Left kidney (tissue), 2 donors: Measurements from ENCODE around the gene EPHA4. TPM values are rescaled to one million over a fixed set of nuclear protein-coding genes. Genes with fewer than 3 reads are reported as not detected.

ENCODE experiments used
- DNase-seq: peaks from one replicate; pipeline ENCODE4 v3.0.0-alpha.2; 2013
- polyA plus RNA-seq: library from polyadenylated mRNA; unstranded; fragments of 120-200 nt; gene quantifications from one replicate; pipeline ENCODE4 v1.2.1, GENCODE V29; 2013; ENCODE audit not compliant: insufficient read length

Gene EPHA4
- polyA plus RNA-seq, 1 donor, result 65.1 TPM

DNA sequence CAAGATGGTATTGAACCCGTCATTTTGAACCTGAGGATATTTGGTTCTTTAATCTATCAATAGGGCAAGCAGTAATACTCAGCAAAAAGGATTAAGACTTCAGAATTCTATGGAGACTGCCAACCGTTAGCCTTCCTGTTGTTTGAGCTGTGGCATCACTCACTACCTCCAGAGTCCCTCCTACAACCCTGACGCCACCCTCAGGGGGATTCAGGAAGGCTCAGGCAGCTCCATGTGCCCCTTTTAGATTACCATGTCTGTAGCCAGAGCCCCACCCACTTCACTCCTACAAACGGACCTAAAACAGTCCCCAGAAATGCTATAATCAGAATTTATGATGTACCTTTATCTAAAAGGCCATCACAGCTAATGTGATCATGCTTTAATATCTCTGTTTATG, 172.9 kb downstream of the EPHA4 start:
- DNase-seq, result no peak

DNA sequence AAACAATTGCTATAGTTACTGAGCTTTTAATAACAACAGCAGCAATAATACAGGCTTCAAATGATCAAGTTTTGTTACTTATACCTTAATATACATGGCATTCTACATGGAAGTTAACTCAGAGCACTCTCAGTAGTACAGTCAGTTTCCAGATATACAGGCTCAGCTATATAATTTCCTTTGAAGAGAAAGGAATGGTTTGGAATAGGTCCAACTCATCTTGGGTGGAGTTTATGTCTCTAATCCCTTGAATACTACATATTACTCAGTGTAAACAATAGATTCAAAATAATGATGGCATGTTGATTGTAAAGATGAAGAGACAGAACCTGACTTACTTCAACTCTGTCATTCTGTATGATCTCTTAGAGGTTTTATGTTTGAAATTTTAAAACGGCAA, 174.9 kb downstream of the EPHA4 start:
- DNase-seq, result no peak

DNA sequence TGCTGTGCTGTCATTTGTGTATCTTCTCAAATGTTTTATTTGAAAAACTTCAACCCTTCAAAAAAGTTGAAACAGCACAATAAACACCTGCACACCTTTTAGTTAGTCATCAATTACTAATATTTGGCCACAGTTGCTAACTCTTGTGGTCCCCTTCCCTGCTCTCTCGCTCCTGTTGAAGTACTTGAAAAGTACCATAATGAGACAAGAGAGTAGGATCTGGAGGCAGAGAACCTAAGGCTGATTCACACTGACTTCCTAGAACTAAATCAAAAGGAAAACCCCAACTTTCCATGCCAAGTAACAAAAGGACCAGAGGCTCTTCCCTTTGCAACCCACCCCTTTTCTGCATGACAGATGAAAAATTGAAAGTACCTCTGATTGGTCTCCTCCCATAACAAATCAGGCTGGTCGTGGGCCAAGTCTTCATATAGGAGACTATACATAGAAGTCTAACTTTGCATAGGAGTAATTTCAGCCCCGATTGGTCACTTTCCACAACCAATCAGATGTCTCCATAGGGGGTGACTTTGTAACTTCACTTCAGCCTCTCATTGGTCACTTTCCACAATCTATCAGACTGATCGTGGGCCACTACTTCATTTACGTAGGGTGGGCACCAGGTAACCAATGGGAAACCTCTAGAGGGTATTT, 179.7 kb downstream of the EPHA4 start:
- DNase-seq, result no peak

DNA sequence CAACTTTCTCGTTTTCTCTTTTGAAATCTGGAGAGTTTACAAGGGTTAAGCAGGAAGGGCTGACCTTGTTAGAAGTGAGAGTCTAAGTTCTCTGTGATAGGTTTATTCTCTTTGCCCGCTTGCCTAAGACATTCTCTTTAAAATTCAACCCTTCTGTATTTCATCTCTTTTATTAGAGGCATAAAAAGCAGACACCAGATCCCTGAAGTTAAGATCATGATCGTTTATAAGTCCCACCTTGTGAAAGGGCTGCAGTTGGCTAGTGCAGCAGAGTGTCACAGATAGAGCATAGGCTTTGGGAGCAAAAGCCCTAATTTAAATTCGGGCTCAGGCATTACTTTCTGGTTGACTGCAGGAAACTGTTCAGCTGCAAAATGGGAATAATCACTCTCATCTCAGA, 181.2 kb downstream of the EPHA4 start:
- DNase-seq, result no peak

- DNase-seq, result peak; percentile 12
Measured at GRCh38 chr2:221389904-221390303, 182.2 kb downstream of the EPHA4 start.

DNA sequence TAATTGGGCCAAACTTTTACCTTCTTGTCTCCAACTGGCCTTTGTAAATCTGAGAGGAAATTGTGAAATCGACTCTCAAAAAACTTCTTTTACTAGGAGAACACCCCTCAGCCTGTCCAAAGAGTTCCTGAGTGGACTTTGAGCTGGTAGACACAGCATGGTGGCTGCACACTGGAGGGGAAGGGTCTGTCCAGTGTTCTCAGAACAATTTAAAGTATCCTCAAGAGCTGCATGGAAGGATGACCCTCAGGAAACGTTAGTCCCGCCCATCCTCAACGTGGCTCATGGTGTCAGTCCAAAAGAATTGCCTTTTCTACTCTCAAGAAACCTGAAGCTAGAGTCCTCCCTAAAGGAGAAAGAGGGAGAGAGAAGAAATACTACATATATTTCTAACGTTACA, 182.7 kb downstream of the EPHA4 start:
- no peak for DNase-seq

DNA sequence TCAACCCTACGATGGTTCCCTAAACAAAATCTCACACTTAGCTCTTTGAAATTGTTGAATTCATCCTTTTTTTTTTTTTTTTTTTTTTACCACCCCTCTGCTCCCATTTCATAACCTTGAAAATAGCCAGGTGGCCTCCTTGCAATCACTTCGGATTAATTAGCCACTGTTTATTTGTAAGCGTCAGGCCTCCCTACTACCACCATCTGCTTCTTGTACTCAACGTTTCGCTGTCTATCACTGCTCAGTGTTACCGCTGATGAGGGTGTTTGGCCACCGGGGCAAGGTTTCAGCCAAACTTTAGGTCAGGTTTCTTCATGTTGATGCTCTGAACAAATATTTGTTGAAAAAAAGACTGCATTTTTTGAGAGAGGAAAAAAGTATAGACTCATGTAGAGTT, 183.2 kb downstream of the EPHA4 start:
- DNase-seq, result no peak

DNA sequence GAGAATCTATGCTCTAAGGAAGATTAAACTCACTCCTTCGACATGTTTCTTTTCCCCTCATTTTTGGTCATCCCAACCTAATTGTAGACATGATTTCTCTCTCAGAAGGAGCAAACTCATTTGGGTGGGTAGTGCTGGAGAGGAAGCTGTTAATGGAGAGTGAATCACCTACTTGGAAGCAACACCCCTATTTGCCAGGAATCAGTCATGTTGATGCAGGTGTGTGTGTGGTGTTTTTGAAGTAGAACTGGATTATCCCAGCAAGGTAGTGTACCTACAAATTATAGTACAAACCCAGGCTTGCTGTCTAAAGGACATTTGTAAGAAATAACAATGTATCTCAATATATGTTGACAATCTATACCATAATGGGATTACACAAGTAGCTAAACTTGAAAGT, 186.4 kb downstream of the EPHA4 start:
- DNase-seq, result no peak

- no peak for DNase-seq
Measured at GRCh38 chr2:221381928-221382488, 190.1 kb downstream of the EPHA4 start.

- DNase-seq, result no peak
Measured at GRCh38 chr2:221380686-221381085, 191.4 kb downstream of the EPHA4 start.

- no peak for DNase-seq
Measured at GRCh38 chr2:221380062-221380461, 192.0 kb downstream of the EPHA4 start.

DNA sequence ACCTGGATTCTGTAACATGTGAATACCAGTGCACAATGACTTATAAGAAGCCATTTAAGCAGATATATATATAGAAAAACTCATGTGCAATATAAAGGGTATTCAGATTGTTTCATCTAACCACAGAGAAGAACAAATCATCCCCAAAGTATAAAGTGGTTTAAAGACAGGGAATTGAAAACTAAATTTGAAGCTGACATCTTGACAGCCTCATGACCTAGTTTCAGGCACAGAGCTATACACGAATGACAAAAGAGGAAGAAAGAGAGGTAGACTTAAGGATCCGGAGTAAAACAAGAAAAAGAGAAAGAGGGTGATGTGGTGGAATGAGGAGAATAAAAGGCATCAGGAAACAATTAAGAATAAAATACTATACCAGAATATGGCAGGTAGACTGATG, 194.5 kb downstream of the EPHA4 start:
- DNase-seq, result no peak

- no peak for DNase-seq
Measured at GRCh38 chr2:221377066-221377465, 195.0 kb downstream of the EPHA4 start.

GRCh38 chr2:221374234-221374633, 197.9 kb downstream of the EPHA4 start:
- no peak for DNase-seq

DNA sequence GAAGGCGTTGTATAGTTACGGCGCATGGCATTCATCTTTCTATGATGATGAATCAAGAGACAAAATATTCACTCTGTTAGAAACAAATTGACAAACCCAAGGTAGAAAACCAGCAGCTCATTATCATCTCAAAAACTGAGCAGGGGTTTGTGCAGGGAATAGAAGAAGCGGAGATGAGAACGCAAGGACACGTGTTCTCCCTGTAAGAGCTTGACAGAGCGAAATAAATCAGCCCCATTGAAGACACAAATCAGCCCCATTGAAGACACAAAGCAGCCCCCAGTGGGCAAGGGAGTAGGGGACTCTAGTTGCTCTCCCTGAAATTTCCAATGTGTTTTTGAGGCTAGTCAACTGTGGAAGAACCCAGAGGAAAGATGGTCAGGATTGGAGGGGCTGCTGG, 199.2 kb downstream of the EPHA4 start:
- DNase-seq, result no peak

DNA sequence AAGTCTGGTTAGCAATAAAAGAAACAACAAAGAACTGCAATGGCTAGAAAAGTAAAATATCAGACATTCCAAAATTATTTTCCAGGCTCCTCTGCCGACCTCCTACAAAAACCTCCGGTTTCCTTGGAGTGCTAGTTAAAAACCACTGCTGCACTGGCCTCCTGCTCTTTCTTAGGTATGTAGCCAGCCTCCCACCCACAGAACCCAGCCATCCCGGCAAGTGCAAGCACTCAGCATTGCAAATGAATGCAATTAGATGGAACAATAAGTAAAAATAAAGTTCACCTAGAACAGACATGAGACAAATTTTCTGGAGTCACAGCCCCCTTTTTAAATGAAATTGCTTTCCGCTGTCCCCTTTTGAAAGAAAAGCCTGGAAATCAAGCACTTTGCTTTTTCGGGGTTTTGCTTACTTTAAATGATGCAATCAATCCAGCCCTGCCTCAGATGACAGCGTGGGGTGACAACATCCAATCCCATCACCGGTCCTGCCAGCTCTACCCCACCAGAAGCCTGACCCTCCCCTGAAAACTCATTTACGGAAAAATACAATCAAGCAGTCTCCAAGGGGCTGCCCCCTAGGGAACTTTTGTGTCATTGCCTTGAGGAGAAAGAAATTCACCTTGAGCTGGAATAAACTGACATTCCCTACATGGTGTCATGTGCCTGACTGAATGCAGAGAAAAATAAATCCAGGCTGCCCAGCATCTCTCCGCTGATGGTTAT, 199.8 kb downstream of the EPHA4 start:
- DNase-seq, result no peak

GRCh38 chr2:221371347-221371746, 200.8 kb downstream of the EPHA4 start:
- DNase-seq, result no peak

- no peak for DNase-seq
Measured at GRCh38 chr2:221370857-221371211, 201.3 kb downstream of the EPHA4 start.

DNA sequence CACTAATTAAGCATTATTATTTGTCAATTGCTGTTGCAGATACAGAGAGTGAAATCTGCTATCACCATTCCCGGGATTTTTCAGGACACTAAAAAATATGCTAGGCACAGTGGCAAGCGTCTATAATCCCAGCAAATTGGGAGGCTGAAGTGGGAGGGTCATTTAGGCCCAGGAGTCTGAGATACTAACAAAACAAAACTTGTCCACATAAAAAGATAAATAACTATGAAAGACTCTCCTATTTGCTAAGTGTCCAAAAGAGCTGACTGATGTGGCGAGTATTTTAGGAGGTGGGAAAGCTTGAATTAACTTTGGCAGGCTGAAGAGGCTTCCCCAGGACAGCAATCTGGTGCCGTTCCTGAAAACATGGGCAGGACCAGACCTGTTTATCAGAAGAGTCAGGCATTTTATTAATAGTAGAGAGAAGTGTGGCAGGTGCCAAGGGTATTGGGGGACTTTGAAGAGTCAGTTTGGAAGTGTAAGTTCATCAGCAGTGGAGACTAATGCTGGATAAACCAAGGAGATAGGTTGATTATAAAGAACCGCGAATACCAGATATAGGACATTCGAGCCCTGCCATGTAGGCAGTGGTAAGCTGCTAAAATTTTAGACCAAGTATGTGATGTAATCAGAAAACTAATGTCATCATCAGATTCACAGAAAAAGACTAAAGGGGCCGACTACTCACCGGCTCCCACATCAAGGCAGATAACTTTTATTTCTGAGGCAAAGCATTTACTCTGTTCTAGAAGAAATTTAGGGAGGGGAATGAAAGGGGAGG, 201.8 kb downstream of the EPHA4 start:
- DNase-seq, result no peak
